Activated T-helper 1 cell treated with Interleukin-2 at 50 U/mL for 16 hours (primary cell): ENCODE results near the gene PFDN6.

Experiments used
- DNase-seq: peaks from one replicate; pipeline ENCODE4 v3.0.0-alpha.2; 2020; ENCODE audit warnings: low read depth

The PFDN6 gene

DNA sequence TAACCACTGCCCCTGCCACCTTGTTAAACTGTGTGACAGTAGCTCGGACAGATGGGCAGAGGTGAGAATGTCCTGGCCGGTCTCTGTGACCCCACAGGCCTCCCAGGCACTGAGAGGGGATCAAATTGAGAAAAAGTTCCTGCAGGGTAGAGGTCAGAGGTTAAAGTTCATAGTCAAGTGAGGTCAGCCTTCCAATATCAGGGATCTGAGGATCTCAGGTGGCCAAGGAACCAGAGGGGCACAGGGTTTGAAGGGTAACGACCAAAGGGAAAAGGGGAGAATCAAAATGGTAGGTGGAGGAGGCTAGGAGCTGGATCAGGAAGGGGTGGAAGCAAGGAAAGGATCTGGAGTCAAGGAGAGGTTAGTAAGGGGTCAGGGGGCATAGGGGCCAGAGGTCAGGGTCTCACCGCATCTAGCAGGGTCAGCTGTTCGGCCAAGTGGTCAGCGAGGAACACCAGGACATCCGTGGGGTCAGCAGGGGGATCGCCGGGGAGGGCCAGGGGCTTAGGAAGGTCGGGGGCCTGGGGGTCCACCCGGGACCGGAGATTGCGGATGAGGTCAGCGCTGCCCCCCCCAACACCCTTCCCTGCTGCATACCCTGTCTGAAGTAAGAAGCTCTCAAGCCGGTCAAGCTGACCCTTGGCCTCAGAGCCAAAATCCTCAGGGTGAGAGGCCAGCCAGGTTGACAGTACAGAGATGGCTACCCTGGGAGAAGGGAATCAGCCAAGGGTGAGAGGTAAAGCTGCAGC lies 6.4 kb downstream of the PFDN6 start:
- DNase-seq, result no peak

- no peak for DNase-seq
Measured at GRCh38 chr6:33296797-33297405, 7.5 kb downstream of the PFDN6 start.

- DNase-seq, result no peak
Measured at GRCh38 chr6:33297406-33297955, 8.1 kb downstream of the PFDN6 start.

- no peak for DNase-seq
Measured at GRCh38 chr6:33297956-33298772, 8.8 kb downstream of the PFDN6 start.

DNA sequence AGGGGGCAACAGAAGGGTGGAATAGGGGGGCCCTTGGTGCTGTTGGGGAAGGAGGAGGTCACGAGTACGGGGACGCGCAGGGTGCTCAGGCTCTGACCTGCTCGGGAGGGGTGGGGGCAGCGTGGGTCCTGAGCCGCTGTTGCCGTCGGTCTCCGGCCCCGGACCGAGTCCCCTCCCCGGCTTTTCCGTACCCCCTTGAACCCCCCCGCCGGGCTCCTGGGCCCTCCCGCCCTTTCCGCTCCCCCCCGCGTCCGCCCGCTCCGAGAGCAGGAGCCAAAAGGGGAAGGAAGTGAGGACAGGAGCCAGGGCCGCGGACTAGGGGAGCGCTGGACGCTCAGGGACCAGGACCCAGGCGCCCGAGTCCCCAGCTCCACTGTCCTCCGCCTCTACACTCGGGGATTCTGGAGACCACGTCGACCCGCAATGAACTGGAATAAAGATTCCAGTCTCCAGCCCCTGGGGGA lies 9.4 kb downstream of the PFDN6 start, which contains the start of gene RGL2:
Gene RGL2, minus strand, starts transcription at position 170 of the 464 bp plus-strand sequence. CDS start 332 bp downstream, outside the sequence.
- DNase-seq, result no peak

- peak; percentile 90 for DNase-seq
Measured at GRCh38 chr6:33299237-33299944, 10.0 kb downstream of the PFDN6 start.

DNA sequence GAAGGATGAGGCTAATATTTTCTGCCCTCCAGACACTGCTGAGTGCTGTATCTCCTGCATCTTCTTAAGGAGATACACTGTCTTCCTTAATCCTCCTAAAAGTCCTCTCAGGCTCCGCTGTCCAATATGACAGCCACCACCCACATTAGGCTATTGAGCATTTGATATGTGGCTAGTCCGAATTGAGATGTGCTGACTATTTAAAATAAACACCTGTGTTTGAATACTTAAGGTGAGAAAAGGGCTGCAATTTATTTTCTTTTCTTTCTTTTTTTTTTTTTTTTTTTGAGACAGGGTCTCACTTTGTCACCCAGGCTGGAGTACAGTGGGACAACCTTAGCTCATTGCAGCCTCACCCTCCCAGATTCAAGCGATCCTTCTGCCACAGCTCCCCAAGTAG lies 12.5 kb downstream of the PFDN6 start:
- no peak for DNase-seq

DNA sequence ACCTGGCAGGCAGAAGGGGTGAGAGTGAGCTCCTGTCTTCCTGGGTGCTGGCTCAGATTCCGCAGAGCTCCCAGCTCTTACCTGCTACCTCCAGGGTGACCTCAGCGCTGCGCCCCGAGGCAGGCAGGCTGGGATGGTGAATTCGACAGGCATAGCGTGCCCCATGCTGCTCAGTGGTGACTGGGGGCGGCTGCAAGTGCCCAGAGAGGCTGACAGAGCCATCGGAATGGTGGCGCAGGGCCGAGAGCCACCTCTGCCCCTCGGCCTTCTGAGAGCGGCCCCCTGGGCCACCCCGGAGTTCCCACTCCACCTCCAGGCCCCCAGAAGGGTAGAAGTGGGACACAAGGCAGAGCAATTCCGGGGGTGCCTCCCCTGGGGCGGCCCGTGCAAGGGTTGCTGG lies 14.8 kb downstream of the PFDN6 start:
- DNase-seq, result no peak

DNA sequence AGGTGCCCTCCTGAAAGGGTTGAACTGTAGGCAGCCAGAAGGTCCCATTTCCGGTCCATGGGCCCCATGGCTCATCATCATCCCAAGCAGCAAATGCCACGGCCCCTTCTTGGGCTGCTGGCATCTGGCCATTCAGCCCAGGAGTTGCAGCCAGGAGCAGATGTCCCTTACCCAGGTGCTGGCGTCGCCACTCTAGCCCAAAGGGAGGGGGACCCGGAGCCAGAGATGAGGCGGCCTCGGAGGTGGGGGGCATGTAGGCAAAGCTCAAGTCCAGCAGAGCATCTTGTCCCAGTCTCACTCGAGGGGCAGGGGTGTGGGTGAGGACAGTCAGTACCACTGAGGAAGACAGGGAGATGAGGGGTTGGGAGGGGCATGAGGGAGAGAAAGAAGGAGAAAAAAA lies 15.7 kb downstream of the PFDN6 start:
- DNase-seq, result no peak

GRCh38 chr6:33306356-33306755 lies 17.0 kb downstream of the PFDN6 start:
- DNase-seq, result no peak

DNA sequence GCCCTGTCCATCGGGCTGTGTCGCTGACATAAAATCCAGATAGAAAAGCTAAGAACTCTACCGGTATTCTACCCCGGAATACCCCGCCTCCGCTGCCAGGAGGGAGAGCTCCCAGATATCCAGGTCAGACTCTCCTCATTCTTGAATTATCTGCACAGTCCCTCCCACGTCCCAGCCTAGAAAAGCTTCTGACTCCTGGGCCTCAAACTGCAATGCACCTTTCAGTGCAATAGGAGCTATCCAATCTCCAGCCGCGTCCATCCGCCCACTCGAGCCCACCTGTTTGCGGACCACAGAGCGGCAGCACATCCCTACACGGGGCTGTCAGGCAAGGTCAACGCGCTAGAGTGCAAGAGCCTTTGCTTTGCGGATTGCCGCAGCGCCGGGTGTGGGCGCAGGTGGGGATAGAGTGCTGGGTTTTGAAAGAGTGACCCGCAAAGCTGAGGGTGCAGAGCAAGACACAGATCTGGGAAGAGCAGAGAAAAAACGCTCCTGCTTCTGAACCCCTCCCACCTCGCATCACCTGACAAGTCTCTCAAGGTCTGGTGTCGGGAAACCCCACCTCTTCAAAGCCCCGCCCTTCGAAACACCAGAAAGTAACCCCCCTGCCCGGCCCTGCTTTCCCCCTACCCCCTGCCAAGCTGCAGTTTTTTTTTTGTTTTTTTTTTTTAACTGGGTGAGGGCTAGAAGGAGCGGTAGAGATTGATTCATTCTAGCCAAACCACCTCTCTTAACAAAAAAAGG lies 23.1 kb downstream of the PFDN6 start:
- peak; percentile 64 for DNase-seq

- DNase-seq, result no peak
Measured at GRCh38 chr6:33313105-33313708, 23.8 kb downstream of the PFDN6 start.

- peak; percentile 65 for DNase-seq
Measured at GRCh38 chr6:33313709-33314514, 24.5 kb downstream of the PFDN6 start, which contains the start of gene TAPBP. Gene TAPBP, minus strand, starts transcription at chr6:33314078. Its CDS starts 37 bp downstream, at chr6:33314041.

GRCh38 chr6:33314515-33314942 lies 25.1 kb downstream of the PFDN6 start:
- DNase-seq, result no peak

DNA sequence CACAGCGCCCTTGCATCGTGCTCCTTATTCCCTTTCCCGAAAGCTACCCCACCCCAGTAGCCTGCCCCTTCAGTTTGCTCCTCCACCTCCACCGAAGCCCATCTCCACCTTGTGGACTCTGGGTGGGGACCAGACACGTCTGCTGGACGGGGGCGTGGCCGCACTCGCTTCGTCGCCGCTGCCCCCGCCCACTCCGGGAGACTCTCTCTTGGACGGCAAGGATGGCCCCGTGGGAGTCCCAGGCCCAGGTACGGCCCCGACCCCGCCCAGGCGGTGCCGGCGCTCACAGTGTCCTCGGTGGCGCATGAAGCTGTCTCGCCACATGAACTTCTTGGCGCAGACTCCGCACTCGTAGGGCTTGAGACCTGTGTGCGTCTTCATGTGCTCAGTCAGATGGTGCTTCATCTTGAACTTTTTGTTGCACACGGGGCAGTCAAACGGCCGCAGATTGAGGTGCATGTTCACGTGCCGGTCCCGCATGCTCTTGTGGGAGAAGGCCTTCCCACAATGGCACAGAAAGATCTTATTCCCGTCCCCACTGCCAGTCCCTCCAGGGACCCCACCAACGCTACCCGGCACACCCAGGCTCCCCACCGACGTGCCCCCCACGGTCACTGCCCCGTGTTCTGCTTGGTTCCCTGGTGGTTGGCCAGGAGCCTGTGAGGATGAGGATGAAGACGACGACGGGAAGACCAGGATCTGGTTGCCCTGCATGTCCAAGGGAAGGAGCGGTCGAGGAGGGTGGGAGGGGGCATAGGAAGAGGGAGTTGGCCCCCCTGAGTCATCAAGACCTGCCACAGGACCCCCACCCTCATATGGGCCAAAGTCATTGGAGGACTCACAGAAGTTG lies 25.8 kb downstream of the PFDN6 start:
- no peak for DNase-seq

DNA sequence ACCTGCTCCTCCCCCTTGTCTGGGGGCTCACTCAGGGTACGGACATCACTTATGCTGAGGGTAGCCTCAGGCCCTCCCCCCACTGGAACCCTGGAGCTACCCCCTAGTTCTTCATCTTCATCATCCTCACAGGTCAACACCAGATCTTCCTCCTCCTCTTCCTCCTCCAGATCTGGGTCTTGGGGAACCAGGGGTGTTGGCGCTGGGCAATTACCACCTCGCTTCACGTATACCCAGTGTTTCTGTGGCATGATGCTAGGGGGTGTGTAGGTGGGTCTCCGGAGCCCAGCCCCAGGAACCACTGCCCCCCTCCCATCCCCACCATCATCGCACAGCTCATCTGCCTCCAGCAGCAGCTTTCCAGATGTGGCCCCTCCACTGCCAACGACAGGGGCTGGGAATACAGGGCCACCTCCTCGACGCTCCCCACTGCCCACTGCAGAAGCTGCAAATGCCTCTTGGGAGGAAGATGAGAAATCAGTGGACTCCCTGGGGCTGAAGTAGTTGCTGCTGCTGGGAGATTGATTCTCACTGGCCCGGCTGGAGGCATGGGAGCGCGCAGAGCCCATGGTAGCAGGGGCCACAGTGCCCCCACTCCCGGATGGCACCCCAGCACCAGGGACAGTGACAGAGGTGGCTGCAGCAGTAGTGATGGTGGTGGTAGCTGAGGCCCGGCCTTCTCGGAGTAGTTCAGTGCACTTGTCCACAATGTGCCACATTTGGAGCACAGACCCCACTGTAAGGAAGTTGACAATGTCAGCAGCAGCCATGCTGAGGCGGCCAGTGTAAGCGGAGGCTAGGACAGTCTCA lies 26.6 kb downstream of the PFDN6 start:
- no peak for DNase-seq

DNA sequence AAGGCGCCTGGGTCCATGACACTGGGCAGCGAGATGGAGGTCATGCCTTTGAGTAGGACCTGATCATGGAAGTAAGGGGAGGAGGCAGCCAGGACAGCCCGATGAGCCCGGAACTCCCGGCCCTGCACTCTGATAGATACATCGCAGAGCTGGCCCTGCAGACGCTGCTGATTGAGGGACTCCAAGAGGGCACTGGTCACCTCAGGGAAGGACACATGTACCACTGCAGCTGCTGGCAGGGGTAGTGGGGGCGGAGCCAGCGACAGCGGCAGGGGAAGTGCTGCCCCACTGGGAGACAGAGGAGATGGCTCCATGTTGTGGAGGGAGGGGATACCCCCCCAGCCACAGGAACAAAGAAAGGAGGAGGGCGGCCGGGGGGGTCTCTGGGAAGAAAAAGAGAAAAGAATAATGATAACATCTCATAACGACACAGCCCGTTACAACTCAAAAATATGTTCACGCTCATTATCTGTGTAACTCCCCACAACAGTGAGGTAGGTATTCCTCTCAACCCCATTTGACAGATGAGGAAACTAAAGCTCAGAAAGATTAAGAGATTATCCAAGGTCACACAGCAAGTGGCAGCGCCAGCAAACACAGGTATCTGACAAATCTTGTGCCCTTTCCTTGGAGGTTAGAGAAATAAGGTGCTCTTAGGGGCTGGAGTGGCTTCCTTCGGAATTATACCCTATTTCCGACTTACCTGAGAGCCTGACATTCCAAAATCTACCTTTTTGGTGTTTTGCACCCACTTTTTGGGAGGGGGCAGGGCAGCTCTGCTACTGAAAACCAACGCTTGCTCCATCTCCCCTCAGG lies 27.4 kb downstream of the PFDN6 start:
- no peak for DNase-seq
